HG03196 (cell line): ENCODE data around the gene ACTN1.

Source experiments
- ATAC-seq: cut with Tn5 transposase; IDR thresholded peaks from one replicate; pipeline ENCODE4 v1.9.1; 2021; ENCODE audit not compliant: unreplicated experiment

The ACTN1 gene

GRCh38 chr14:68836082-68836481 is 143.0 kb downstream of the ACTN1 start:
- no peak for ATAC-seq

- no peak for ATAC-seq
Observed at GRCh38 chr14:68834816-68835215, 144.3 kb downstream of the ACTN1 start.

GRCh38 chr14:68828698-68829097 is 150.4 kb downstream of the ACTN1 start:
- no peak for ATAC-seq

- no peak for ATAC-seq
Observed at GRCh38 chr14:68825729-68826128, 153.4 kb downstream of the ACTN1 start.

GRCh38 chr14:68824517-68825347 is 154.4 kb downstream of the ACTN1 start:
- no peak for ATAC-seq

- ATAC-seq = no peak
Observed at GRCh38 chr14:68824207-68824516, 154.9 kb downstream of the ACTN1 start.
